ENCODE measurements around the gene TMC5. TPM values are rescaled to one million over a fixed set of nuclear protein-coding genes. Genes with fewer than 3 reads are reported as not detected.
"Not testable (repeated sequence)": the region's sequence is repeated elsewhere in the genome, so short reads cannot be mapped to it uniquely, and the experiment has no call there.

The TMC5 gene
- total RNA-seq, 1 donor from 2014 or later = not detected

DNA sequence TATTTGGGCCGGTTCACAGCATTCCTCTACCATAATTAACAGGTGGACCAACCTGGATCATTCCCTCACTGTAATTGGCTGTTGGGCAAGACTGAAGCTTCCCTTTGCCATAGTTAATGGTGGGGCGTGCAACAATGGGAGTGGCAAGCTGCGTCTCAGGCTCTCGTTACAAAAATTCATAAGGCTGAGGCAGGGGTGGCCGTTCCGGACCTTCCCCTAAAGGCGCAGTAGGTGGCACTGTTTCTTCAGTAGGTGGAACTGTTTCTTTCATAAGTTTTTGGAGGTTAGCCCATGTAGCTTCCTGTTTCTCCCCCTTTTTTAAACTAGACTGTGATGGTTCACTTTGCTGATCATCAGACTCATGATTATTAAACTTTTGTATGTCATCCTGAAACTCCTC, 17.0 kb upstream of the TMC5 start:
- no peak for DNase-seq (ENCODE audit: extremely low read depth, low read depth, low spot score)

- no peak for DNase-seq (ENCODE audit: extremely low read depth, low read depth, low spot score)
Measured at GRCh38 chr16:19406891-19407491, 10.7 kb upstream of the TMC5 start.

DNA sequence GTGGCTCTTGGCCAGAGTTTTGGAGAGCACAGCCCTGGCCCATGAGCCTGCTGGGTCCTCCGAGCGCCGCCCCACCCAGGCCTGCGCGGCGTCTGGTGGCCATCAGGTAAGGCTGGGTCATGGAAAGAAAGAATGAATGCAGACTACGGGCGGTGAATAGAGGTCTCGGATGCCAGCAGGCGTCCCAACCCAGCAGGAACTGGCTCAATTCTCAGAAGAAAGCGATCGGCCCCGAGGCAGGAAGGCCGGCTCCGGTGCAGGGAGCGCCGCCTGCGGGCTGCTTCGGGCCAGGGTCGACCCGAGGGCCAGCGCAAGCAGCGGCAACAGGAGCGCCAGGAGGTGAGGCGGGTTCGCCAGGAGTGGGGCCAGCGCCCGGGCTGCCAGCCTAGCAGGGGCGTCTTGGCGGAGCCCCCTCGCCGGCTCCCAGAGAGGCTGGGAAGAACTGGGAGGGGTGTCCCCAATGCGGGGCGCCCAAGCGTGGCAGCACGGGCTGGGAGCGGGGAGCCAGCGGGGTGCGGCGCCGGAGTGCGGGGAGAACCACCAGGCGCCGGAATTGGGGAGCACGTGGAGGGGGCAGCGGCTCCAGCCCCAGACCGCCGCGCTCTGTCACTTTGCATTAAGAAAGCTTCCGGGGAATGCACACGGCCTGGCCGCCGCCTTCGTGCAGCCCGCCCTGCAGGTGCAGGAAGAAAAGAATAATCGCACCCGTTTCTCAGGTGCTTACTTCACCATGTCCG, 7.1 kb upstream of the TMC5 start:
- DNase-seq (ENCODE audit: extremely low read depth, low read depth, low spot score) = no peak

- DNase-seq (ENCODE audit: extremely low read depth, low read depth, low spot score) = no peak
Measured at GRCh38 chr16:19411298-19411697, 6.4 kb upstream of the TMC5 start.

DNA sequence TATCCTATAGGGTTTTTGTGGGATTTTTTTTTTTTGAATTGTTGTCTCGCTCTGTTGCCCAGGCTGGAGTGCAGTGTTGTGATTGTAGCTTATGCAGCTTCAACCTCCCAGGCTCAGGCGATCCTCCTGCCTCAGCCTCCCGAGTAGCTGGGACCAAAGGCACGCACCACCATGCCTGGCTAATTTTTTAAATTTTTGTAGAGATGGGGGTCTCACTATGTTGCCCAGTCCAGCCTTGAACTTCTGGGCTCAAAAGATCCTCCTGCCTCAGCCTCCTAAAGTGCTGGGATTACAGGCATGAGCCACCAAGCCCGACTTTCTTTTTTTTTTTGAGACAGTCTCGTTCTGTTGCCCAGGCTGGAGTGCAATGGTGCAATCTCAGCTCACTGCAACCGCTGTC, 5.6 kb upstream of the TMC5 start:
- DNase-seq (ENCODE audit: extremely low read depth, low read depth, low spot score) = not testable (repeated sequence)

- DNase-seq (ENCODE audit: extremely low read depth, low read depth, low spot score) = no peak
Measured at GRCh38 chr16:19415461-19415860, 2.2 kb upstream of the TMC5 start.

DNA sequence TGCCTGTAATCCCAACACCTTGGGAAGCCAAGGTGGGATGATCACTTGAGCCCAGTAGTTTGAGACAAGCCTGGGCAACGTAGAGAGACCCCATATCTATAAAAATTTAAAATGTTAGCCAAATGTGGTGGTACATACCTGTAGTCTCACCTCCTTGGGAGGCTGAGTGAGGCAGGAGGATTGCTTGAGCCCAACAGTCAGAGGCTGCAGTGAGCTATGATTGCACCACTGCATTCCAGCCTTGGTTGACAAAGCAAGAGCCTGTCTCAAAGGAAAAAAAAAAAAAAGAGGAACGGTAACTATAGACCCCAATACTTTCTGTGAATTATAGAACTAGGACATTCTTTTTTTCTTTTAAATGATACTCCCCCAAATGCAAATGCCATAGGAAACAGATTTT, 1.8 kb upstream of the TMC5 start:
- DNase-seq (ENCODE audit: extremely low read depth, low read depth, low spot score) = no peak

- DNase-seq (ENCODE audit: extremely low read depth, low read depth, low spot score) = no peak
Measured at GRCh38 chr16:19418200-19418599, 517 bp downstream of the TMC5 start.

DNA sequence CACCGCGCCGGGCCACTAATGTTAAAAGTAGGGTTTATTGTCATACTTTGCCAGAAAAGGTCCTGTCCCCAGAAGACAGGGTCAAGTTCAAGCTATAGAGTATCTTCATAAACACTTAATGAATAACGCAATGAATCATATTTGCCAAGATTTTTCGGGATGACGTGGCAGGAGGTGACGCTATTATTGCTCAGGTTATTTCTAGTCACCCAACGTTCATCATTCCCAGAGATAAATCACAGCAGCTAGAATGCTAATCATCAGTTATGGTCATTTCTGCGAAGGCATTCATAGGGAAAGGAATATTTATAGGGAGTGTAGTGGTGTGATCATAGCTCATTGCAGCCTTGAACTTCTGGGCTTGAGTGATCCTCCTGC, 2.0 kb downstream of the TMC5 start:
- no peak for DNase-seq (ENCODE audit: extremely low read depth, low read depth, low spot score)

- DNase-seq (ENCODE audit: extremely low read depth, low read depth, low spot score) = no peak
Measured at GRCh38 chr16:19424478-19424877, 6.8 kb downstream of the TMC5 start.

- no peak for DNase-seq (ENCODE audit: extremely low read depth, low read depth, low spot score)
Measured at GRCh38 chr16:19430345-19430744, 12.7 kb downstream of the TMC5 start.

DNA sequence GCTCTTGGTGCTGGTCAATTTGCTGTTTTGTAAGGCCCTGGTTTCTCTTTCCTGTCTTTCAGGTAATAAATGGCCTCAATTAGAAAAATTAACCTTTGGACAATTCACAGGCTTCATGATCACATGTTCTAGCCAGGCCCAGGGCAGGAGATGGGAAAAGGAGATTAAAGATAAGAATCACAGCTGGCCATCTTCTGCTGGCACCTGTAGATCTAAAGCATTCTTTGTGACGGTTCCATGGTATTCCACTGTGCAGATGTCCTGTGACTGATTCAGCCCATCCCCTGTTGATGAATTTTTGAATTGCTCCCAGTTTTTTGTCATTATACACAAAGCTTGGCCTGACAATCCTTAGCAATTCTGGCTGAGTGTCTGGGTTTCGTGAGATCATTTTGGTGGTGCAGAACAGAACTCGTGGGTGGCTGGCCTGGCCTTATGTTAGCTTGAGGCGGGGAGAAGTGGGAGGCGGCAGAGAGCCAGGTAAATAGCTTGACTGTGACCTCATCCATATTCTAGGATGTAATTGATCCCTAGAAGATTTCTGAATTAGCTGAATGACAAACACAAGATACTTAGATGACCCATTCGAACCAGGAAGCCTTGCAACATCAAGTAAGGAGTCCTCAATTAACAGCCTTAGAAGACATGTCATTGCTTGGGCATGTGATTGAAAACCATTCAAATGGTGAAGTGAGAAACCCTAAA, 14.1 kb downstream of the TMC5 start:
- no peak for DNase-seq (ENCODE audit: extremely low read depth, low read depth, low spot score)

- DNase-seq (ENCODE audit: extremely low read depth, low read depth, low spot score) = no peak
Measured at GRCh38 chr16:19432429-19432828, 14.7 kb downstream of the TMC5 start.

DNA sequence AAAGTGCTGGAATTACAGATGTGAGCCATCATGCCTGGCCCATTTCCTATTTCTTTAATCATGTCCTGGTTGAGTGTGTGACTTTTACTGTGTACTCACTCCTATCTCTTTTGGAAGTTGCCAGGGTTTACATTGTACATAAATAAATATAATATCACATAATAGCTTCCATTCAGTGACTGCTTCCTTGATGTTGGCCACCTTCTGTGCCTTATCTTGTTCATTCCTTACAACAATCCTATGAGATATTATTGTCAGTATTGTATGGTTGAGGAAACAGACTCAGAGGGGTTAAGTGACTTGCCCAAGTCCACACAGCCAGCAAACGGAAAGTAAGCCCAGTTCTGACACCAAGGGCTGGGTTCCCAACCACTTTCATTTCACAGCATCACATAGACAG, 16.9 kb downstream of the TMC5 start:
- no peak for DNase-seq (ENCODE audit: extremely low read depth, low read depth, low spot score)

GRCh38 chr16:19436540-19436939, 18.9 kb downstream of the TMC5 start:
- no peak for DNase-seq (ENCODE audit: extremely low read depth, low read depth, low spot score)

DNA sequence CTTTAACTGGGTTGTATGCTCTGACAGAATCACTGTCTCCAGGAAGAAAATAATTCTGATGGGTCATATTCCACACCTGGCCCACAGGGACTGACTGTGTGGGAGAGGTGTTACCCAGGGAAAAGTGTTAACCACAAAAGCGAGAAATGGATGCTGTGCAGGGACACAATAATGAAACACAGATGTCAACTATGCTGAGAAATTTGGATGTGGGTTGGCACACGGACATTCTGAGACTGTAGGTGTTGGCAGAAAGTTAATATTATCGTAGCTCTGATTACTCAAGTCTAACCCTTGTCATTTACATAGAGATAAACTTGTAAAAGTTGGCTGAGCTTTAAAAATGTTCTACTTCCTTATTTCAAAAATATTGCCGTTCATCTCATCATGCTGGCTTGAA, 19.6 kb downstream of the TMC5 start:
- DNase-seq (ENCODE audit: extremely low read depth, low read depth, low spot score) = no peak

- DNase-seq (ENCODE audit: extremely low read depth, low read depth, low spot score) = no peak
Measured at GRCh38 chr16:19438739-19439138, 21.1 kb downstream of the TMC5 start.

GRCh38 chr16:19439483-19439882, 21.8 kb downstream of the TMC5 start:
- no peak for DNase-seq (ENCODE audit: extremely low read depth, low read depth, low spot score)

GRCh38 chr16:19443659-19444058, 26.0 kb downstream of the TMC5 start:
- no peak for DNase-seq (ENCODE audit: extremely low read depth, low read depth, low spot score)

DNA sequence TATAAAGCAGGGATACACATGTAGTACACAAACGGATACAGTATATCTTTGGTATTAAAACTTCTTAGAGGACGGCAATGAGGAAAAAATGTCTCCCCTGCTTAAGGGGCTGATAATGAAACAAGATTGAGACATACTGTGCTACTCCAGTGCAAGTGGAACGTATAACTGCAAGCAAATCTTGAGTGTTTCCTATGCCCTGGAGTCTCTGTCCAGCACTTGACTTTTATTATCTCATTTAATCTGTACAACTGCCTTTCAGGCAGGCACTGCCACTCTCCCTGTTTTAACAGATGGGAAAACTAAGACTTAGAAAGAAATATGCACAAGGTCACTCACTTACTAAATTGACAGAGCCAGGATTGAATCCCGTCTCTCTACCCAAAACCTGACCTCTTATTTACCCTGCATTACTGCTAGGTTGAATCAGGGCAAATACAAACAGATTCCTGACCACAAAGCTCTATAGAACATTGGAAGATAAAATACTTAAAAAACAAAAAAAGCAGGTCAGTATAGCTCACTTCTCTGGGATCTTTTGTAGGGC, 28.7 kb downstream of the TMC5 start:
- DNase-seq (ENCODE audit: extremely low read depth, low read depth, low spot score) = no peak

- no peak for DNase-seq (ENCODE audit: extremely low read depth, low read depth, low spot score)
Measured at GRCh38 chr16:19446886-19447285, 29.2 kb downstream of the TMC5 start.

- no peak for DNase-seq (ENCODE audit: extremely low read depth, low read depth, low spot score)
Measured at GRCh38 chr16:19450186-19450585, 32.5 kb downstream of the TMC5 start.
